Measurements from ENCODE around the gene MTUS2.
"Not testable (repeated sequence)": the region's sequence is repeated elsewhere in the genome, so short reads cannot be mapped to it uniquely, and the experiment has no call there.

The MTUS2 gene

GRCh38 chr13:29386246-29386645, 566.1 kb downstream of the MTUS2 start:
- Histone ChIP-seq H3K4me2 (ENCODE audit: low read length) (no peak overlapping the region), H4K20me1 (ENCODE audit: control insufficient read depth, insufficient read depth, low read depth, low read length) (no peaks in the 10 kb centered on the region), H3K36me3 (ENCODE audit: control insufficient read depth, low read length) (no peaks in the 10 kb centered on the region), H3F3A (ENCODE audit: control insufficient read depth, insufficient read depth) (no peaks in the 10 kb centered on the region), H3K79me2 (ENCODE audit: control insufficient read depth, low read length) (no peaks in the 10 kb centered on the region), H3K4me3 (ENCODE audit: low read length) (no peak overlapping the region), H3K27me3 (ENCODE audit: control insufficient read depth, low read length) (no peaks in the 10 kb centered on the region), H3K9me3 (ENCODE audit: control insufficient read depth, insufficient read depth, low read length) (no peaks in the 10 kb centered on the region), H3K9me2 (replicated peaks; ENCODE audit: control insufficient read depth, low read length) (no peaks in the 10 kb centered on the region), H3K27ac (ENCODE audit: low read depth, low read length) (no peak overlapping the region), H3K4me1 (ENCODE audit: control insufficient read depth, low read length) (no peaks in the 10 kb centered on the region)
- no peak for TF ChIP-seq EZH2phosphoT487 (IDR thresholded peaks at IDR 0.05; ENCODE audit: borderline replicate concordance, low read length)
- no peak for TF ChIP-seq CTCF (IDR thresholded peaks at IDR 0.05; ENCODE audit: low read depth, low read length, poor library complexity, severe bottlenecking)

GRCh38 chr13:29390598-29390997, 570.5 kb downstream of the MTUS2 start:
- H3K4me2 ChIP-seq (ENCODE audit: low read length); H3K9me3 ChIP-seq (ENCODE audit: control insufficient read depth, insufficient read depth, low read length); H3K4me3 ChIP-seq (ENCODE audit: low read length); H3K27me3 ChIP-seq (ENCODE audit: control insufficient read depth, low read length); H3K4me1 ChIP-seq (ENCODE audit: control insufficient read depth, low read length); H3K36me3 ChIP-seq (ENCODE audit: control insufficient read depth, low read length); H3K79me2 ChIP-seq (ENCODE audit: control insufficient read depth, low read length); H3K9me2 ChIP-seq (replicated peaks; ENCODE audit: control insufficient read depth, low read length); H3F3A ChIP-seq (ENCODE audit: control insufficient read depth, insufficient read depth); H3K27ac ChIP-seq (ENCODE audit: low read depth, low read length); H4K20me1 ChIP-seq (ENCODE audit: control insufficient read depth, insufficient read depth, low read depth, low read length): not testable (repeated sequence)

- no peaks in the 10 kb centered on the region for H3K9me2 ChIP-seq (replicated peaks; ENCODE audit: control insufficient read depth, low read length)
- H3K9me3 ChIP-seq (ENCODE audit: control insufficient read depth, insufficient read depth, low read length) = no peaks in the 10 kb centered on the region
- H3K36me3 ChIP-seq (ENCODE audit: control insufficient read depth, low read length) = no peaks in the 10 kb centered on the region
- H3K27me3 ChIP-seq (ENCODE audit: control insufficient read depth, low read length) = no peaks in the 10 kb centered on the region; the same call in 1 of the 2 replicates
- no peak for TF ChIP-seq CTCF (IDR thresholded peaks at IDR 0.05; ENCODE audit: low read depth, low read length, poor library complexity, severe bottlenecking)
- no peak for TF ChIP-seq EZH2phosphoT487 (IDR thresholded peaks at IDR 0.05; ENCODE audit: borderline replicate concordance, low read length)
- H4K20me1 ChIP-seq (ENCODE audit: control insufficient read depth, insufficient read depth, low read depth, low read length) = no peaks in the 10 kb centered on the region
- no peaks in the 10 kb centered on the region for H3K79me2 ChIP-seq (ENCODE audit: control insufficient read depth, low read length)
- no peaks in the 10 kb centered on the region for H3K4me1 ChIP-seq (ENCODE audit: control insufficient read depth, low read length)
- H3F3A ChIP-seq (ENCODE audit: control insufficient read depth, insufficient read depth) = no peaks in the 10 kb centered on the region
- no peak overlapping the region for H3K4me3 ChIP-seq (ENCODE audit: low read length)
- no peak overlapping the region for H3K4me2 ChIP-seq (ENCODE audit: low read length)
- no peak overlapping the region for H3K27ac ChIP-seq (ENCODE audit: low read depth, low read length)
Measured at GRCh38 chr13:29396446-29396845, 576.3 kb downstream of the MTUS2 start.

- TF ChIP-seq CTCF (IDR thresholded peaks at IDR 0.05; ENCODE audit: low read depth, low read length, poor library complexity, severe bottlenecking) (no peak), EZH2phosphoT487 (IDR thresholded peaks at IDR 0.05; ENCODE audit: borderline replicate concordance, low read length) (no peak)
- H3K9me3 ChIP-seq (ENCODE audit: control insufficient read depth, insufficient read depth, low read length) = no peaks in the 10 kb centered on the region
- H3K9me2 ChIP-seq (replicated peaks; ENCODE audit: control insufficient read depth, low read length) = no peaks in the 10 kb centered on the region
- H4K20me1 ChIP-seq (ENCODE audit: control insufficient read depth, insufficient read depth, low read depth, low read length) = no peaks in the 10 kb centered on the region
- H3K27me3 ChIP-seq (ENCODE audit: control insufficient read depth, low read length) = no peaks in the 10 kb centered on the region; the same call in 1 of the 2 replicates
- no peaks in the 10 kb centered on the region for H3K4me1 ChIP-seq (ENCODE audit: control insufficient read depth, low read length)
- H3K4me3 ChIP-seq (ENCODE audit: low read length) = no peak overlapping the region
- H3K27ac ChIP-seq (ENCODE audit: low read depth, low read length) = no peak overlapping the region
- H3K79me2 ChIP-seq (ENCODE audit: control insufficient read depth, low read length) = no peaks in the 10 kb centered on the region
- H3K4me2 ChIP-seq (ENCODE audit: low read length) = no peak overlapping the region
- H3F3A ChIP-seq (ENCODE audit: control insufficient read depth, insufficient read depth) = no peaks in the 10 kb centered on the region
- H3K36me3 ChIP-seq (ENCODE audit: control insufficient read depth, low read length) = no peaks in the 10 kb centered on the region
Measured at GRCh38 chr13:29397265-29397664, 577.1 kb downstream of the MTUS2 start.

Data from DOHH2 (cell line).